ENCODE results near the gene NDUFB8.

- TF ChIP-seq CTCF (IDR thresholded peaks at IDR 0.05) (no peak), POLR2A (IDR thresholded peaks at IDR 0.05) (no peak)
Observed at GRCh38 chr10:100524638-100525037, 5.0 kb downstream of the NDUFB8 start.
